Cardiac fibroblast (primary cell): ENCODE measurements around the gene ZHX3.

Experiments
- DNase-seq, 2 donors: peaks; one replicate each; pipeline versions ENCODE4 v3.0.0 to v3.0.0-alpha.2; 2010; ENCODE audit warnings: low read depth in 2 of 2
- H3K4me3 ChIP-seq, 2 donors: replicated peaks in 1 of 2; 1 replicate in 1 of 2; 2 replicates in 1 of 2; pipeline ENCODE4 v1.5.1; 2011; ENCODE audit warnings: low read depth in 2 of 2, low read length in 2 of 2, mild to moderate bottlenecking in 2 of 2, moderate library complexity in 1 of 2
- TF ChIP-seq, protein P1 (sequence below): IDR thresholded peaks from one replicate; pipeline ENCODE4 v1.5.1; 2011; ENCODE audit warnings: low read depth, mild to moderate bottlenecking, low read length, inconsistent platforms

The ZHX3 gene

DNA sequence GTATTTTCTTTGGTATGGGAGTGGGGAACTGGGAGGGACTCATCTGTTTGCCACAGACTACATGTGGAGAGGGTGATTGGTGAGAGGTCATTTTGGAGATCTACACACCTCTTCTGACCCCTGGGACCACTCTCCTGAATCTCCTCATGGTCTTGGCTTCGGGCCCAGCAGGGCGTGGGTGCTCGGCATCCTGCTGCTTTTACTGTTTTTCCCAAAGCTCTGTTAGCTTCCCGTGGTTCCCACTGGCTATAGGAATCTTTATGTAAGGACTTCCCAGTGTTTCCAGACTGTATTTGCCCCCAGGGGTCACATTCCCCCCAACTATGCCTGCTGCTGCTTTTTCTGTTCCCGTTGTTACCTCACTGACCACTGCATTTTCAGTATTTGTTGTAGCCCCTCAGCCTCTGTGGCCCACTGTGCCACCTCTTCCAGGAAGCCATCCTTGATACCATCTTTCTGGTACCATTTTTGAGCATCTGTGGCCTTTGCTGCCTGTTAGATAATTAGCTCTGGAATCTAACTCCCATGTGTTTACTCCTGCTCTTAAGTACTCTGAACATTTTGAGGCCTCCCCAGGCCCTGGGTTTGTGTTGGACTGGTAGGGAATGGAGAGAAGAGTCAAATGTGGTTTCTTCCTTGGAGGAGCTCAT is 165.3 kb downstream of the ZHX3 start:
- TF ChIP-seq, protein P1, sequence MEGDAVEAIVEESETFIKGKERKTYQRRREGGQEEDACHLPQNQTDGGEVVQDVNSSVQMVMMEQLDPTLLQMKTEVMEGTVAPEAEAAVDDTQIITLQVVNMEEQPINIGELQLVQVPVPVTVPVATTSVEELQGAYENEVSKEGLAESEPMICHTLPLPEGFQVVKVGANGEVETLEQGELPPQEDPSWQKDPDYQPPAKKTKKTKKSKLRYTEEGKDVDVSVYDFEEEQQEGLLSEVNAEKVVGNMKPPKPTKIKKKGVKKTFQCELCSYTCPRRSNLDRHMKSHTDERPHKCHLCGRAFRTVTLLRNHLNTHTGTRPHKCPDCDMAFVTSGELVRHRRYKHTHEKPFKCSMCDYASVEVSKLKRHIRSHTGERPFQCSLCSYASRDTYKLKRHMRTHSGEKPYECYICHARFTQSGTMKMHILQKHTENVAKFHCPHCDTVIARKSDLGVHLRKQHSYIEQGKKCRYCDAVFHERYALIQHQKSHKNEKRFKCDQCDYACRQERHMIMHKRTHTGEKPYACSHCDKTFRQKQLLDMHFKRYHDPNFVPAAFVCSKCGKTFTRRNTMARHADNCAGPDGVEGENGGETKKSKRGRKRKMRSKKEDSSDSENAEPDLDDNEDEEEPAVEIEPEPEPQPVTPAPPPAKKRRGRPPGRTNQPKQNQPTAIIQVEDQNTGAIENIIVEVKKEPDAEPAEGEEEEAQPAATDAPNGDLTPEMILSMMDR, result no peak
- no peak for DNase-seq
- H3K4me3 ChIP-seq, result no peak overlapping the region

DNA sequence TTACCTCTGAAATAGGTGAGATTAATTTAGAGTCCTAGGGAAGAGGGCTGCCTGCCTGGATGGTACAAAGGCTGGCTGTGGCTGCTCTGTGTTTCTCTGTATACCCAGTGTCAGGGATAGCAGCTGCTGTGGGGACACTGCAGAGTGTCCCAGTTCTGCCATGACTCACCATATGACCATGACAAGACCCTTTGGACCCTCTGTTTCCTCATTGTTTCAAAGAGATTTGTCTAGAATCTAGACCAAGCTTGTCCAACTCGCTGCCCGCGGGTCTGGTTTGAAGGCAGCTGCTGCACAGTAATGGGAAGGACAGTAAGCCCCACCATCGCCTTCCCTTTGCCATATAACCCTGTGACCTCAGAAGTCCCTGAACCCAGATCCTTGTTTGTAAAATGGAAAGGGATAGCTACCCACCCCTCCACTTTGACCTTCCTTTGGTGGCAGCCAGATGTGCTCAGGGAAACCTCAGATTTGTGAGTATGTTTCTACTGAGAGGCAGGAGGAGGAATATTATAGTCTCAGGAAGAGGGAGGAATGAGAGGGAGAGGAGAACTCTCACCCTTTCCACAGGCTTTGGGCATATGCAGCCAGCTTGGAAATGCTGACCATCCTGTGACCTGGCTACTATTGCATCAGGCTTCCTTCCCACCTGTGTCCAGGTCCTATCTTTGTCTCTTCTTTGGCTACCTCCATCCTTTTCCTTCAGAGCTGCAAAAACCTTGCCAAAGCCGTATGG is 166.2 kb downstream of the ZHX3 start:
- H3K4me3 ChIP-seq, result no peak overlapping the region
- TF ChIP-seq, protein P1, result no peak
- no peak for DNase-seq

DNA sequence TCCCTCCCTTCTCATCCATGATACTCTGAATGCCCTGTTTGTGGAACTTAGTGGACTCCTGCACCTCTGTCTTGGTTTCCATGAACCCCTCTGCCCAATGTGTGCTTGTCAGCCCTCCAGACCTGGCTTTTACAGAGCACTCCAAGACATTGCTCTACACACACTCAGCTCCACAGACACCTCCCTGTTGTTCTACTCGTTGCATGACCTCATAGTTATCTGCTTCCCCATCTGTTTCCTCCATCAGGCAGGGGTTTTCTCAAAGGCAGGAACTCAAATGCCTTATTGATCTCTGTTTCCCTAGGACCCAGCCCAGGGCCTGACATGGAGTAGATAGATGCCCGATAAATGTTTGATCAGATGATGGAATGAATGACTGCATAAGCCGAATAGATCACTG is 166.9 kb downstream of the ZHX3 start:
- peak in 1 of 2 donors; percentile 23 for DNase-seq
- TF ChIP-seq, protein P1, result no peak
- no peak overlapping the region for H3K4me3 ChIP-seq

DNA sequence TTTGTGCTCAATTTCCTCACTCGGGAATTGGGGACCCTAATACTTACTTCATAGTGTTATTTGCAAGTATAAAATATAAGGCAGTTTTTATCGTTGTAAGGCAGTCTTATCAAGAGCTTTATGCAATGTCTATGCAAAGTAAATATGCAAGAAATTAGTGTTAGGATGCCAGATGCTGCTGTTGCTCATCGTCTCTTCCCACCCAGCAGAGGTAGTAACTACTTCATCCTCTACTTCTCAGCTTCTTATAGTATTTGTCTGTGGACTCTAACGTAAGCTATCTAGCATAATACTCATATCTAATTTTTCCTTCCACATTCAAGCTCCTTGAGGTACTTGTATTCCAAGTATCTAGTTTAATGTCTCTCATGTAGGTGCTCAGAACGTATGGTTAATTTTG is 168.6 kb downstream of the ZHX3 start:
- DNase-seq, result no peak
- TF ChIP-seq, protein P1, result no peak
- H3K4me3 ChIP-seq, result no peak overlapping the region

DNA sequence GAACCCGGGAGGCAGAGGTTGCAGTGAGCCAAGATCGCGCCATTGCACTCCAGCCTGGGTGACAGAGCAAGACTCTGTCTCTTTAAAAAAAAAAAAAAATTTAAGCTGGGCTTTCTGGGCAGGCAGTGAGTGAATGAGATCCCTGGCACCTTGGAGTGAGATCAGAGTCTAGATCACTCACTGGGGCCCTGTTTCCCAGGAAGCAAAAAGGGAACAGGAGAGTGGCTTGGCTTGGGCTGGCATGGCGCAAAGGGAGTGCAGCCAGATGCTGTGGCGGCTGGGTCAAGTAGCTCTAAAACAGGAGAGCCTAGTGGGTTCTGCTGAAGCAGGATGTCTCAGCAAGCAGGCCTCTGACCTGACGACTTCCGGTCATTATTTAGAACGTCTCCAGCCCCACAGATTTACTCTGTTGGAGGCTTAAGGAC is 169.8 kb downstream of the ZHX3 start:
- no peak overlapping the region for H3K4me3 ChIP-seq
- TF ChIP-seq, protein P1, result no peak
- DNase-seq, result peak; percentile 17 to 43

DNA sequence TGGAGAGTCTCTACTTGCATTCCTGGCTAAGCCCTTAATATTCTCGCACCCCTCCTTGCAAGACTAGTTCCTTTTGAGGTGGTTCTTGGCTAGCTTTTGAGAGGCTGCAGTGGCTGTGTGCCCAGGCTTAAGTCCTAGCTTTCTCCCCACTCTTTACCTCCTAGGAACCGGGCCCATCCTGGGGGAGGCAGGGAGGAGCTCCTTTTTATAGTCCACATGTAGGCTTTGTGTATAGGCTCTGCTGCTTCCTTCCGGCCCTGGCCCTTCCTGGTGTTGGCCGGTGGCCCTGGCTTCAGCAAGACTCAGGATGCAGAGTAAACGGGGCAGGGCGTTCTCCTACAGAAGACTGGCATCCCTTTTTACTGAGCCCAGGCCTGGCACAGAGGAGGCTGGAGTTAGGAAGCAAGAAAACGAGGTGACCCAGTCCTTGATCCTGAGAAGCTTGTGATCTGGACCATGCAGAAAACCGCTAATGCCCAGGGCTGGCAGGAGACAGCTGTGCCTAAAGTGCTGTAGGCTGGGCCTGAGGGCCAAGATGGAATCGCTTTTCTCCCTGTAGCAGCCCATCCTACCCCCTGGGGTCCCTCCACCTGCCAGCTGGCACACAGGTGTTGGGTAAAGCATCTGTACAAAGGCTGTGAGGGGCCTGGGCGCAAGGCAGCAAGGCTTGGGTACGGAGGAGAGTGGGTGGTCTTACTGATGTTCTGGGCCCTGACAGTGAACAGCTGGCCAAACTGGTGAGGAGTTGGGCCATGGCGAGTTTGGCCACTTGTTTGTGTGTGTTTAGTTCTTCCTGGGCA is 171.5 kb downstream of the ZHX3 start:
- DNase-seq, result peak; percentile 30 to 68

More for the DNA sequence above, 171.5 kb downstream of the ZHX3 start:
- TF ChIP-seq, protein P1, result no peak
- no peak overlapping the region for H3K4me3 ChIP-seq
